Measurements from ENCODE around the gene NXPH3.
A peak's percentile ranks its signal among the peaks of the same experiment; 100 is the strongest.
"Not testable (repeated sequence)": the region's sequence is repeated elsewhere in the genome, so short reads cannot be mapped to it uniquely, and the experiment has no call there.

Gene NXPH3

DNA sequence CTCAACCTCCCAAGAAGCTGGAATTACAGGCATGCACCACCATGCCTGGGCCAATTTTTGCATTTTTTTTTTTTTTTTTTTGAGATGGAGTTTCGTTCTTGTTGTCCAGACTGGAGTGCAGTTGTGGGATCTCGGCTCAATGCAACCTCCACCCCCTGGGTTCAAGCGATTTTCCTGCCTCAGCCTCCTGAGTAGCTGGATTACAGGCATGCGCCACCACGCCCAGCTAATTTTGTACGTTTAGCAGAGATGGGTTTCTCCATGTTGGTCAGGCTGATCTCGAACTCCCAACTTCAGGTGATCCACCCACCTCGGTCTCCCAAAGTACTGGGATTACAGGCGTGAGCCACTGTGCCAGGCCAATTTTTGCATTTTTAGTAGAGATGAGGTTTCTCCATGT, 24.9 kb upstream of the NXPH3 start:
- H3K4me1 Mint-ChIP-seq, DNase-seq, H3K27ac Mint-ChIP-seq, H3K9me3 Mint-ChIP-seq, H3K27me3 Mint-ChIP-seq, ATAC-seq, H3K4me3 Mint-ChIP-seq: not testable (repeated sequence)

DNA sequence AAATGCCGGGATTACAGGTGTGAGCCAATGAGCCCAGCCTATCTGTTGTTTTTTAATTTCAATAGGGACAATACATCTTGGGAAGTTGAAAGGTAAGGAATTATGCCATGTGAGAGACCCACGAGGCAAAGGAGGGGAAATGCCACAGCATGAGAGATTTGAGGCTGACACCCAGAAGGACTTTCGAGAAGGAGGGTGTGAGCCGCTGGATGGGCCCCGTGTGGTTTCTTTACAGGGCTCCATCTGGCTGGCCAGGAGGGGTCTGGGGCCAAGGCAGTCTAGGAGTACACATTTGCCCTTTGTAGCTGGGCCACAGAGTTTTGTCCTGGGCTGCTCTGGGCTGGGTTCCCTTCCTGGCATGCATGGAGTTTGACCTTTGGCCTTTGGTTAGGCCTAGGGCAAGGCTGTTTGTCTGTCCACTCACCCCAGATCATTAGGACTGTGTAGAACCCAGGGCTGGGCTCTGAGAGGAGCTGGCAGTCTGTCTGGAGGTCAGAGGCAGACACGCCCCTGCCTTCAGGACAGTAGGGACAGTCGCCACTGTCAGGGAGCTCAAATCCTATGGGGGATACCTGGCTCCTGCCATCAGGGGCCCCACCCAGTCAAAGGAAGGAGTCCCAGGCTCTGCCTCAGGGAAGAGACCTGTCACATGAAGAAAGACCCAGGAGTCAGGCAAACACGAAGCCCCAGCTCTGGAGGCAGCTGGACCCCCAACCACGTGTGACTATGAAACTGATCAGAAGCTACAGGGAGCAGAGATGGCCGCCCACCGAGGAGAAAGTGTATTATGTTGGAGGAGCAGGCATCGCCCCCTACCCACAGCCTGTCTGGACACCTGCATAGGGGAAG, 24.2 kb upstream of the NXPH3 start:
- ATAC-seq (no peak), DNase-seq (no peak)
- peaks cover 9% of the 10 kb centered on the region for H3K27me3 Mint-ChIP-seq
- H3K4me1 Mint-ChIP-seq = peaks cover 8% of the 10 kb centered on the region
- H3K4me3 Mint-ChIP-seq = no peak overlapping the region
- H3K9me3 Mint-ChIP-seq = no peaks in the 10 kb centered on the region
- H3K27ac Mint-ChIP-seq = no peak overlapping the region

DNA sequence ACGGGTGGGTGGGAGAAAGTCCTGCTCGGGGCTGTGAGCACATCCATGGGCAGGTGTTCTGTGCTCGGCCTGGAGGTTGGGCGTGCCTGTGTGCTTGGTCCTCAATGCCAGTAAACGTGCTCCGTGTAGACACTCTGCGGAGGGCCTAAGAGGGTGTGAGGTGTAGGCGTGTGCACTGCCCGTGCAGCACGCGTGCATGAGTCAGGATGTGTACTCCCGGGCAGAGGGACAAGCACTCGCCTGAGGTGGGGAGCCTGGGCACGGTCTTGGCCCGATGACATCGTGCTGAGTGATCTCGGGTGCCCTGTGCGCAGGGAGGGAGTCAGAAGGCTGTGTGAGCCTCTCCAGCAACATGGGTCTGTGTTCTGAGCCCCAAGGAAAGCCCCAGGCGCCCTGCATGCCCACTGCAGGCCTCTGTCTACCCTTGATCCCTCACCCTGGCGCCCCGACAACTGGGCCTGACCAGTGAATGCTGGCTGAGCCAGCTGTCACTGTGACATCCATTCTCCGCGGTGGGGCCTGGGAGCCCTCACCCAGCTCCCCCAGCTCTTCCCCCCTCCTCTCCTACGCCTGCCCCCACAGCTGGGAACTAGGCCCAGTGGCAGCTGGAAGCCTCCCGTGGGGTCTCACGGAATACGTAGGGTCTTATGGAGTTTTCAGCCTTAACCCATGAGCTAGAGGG, 23.5 kb upstream of the NXPH3 start:
- Mint-ChIP-seq H3K4me3 (no peak overlapping the region), H3K4me1 (peaks cover 16% of the 10 kb centered on the region), H3K9me3 (no peaks in the 10 kb centered on the region), H3K27me3 (peaks cover 4% of the 10 kb centered on the region), H3K27ac (no peak overlapping the region)
- no peak for DNase-seq
- no peak for ATAC-seq

DNA sequence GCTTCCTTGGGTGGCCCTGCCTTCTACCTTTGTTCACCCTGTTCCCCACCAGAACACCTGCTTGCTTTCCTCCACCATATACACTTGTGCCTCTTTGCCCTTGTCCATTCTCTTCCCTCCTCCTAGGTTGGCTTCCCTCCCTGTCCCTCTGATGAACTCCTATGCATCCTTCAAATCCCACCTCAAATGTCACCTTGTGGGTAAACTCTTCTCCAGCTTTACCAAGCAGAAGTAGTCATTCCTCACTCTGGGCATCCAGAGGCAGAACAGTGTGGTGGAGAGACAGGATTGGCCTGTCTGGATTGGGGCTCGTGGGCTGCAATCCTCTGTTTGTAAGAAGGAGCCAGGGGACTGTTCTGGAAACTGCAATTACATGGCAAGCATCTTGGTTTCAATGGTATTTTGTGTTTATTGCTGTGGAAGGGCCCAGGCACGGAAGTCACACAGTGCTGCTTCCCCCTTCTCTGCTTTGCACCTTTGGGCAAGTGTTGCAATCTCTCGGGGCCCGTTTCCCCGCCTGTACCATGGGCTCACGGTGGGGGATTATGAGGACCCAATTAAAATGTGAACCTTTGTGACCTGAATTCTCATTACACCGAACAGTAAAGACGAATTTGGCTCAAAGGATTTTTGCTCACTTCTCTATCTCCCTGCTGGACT, 21.9 kb upstream of the NXPH3 start:
- Mint-ChIP-seq H3K27me3 (peaks cover 8% of the 10 kb centered on the region), H3K4me3 (no peak overlapping the region), H3K4me1 (peaks cover 22% of the 10 kb centered on the region), H3K9me3 (no peaks in the 10 kb centered on the region), H3K27ac (no peak overlapping the region)
- DNase-seq (no peak), ATAC-seq (no peak)

DNA sequence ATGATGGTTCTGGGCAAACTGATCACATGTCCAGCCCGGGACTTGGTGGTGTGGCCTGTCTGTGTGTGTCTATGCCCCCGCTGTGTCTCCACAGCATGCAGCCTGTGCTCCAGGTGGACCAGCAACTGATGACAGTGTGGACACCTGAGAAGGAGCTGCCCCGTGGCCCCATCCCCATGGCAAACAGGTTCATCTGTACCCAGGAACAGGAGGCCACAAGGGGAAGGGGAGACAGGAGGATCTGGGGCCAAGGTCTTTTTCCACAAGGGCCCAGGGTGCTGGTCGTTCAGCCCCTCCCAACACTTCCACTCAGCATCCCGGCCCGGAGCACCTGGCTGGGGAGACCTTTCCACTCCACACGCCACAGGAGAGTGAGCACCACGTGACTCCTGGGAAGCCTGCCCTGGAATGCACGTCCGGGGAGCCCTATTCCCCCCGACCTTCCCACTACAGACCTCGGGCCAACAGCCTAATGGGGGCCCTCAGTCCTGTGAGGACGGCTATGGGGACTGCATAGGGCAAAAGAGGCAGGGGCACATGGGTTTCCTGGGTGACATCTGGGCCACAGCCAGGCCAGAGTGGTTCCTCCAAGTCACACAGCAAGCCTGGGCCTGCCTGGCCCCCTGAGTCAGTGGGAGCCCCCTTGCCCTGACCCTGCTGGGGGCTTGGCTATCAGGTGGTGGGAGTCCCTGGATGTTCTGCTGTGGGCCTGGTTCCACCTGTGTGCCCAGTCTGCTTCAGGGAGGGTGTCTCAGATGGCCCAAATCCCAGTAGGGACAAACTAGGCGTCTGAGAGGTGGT, 20.8 kb upstream of the NXPH3 start:
- peaks cover 8% of the 10 kb centered on the region for H3K27me3 Mint-ChIP-seq
- H3K4me1 Mint-ChIP-seq = peaks cover 22% of the 10 kb centered on the region
- H3K4me3 Mint-ChIP-seq = no peak overlapping the region
- no peak overlapping the region for H3K27ac Mint-ChIP-seq
- ATAC-seq = no peak
- no peaks in the 10 kb centered on the region for H3K9me3 Mint-ChIP-seq
- no peak for DNase-seq

DNA sequence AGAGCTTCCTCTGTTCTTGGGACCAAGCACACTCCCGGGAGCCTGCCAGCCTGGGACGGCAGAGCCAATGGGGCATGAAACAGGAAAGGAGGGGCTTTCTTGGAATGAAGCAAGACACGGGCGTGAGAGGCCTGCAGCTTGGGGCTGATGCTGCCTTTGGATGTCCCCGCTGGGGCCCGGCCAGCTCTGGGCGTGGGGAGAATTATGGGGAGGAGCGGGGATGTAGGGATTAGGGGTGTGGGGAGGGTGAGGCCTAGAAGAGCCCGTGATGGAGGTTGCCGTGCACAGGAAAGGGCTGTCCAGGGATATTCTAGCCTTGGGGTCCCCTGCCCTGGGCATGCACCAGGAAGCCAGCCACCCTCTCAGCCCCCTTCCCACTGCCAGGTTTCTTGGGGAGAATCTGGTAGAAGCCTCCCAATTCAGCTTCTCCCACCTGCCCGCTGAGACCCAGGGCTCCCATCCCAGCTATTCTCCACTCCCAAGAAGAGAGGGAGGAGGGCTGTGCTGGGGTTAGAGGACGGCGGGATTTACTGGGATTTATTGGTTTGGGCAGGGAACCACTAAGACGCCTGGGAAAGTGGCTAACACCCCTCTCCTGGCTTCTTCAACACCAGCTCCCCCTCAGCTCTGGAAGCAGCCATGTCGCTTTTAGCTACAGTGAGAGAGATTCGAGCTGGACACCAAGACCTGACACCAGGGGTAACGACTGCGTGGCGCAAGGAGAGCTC, 20.0 kb upstream of the NXPH3 start:
- DNase-seq (no peak), ATAC-seq (no peak)
- Mint-ChIP-seq H3K27ac (peak overlapping the region in 1 of 2 donors; percentile 57), H3K9me3 (no peaks in the 10 kb centered on the region), H3K4me1 (peaks cover 22% of the 10 kb centered on the region), H3K4me3 (no peak overlapping the region), H3K27me3 (peaks cover 8% of the 10 kb centered on the region)

DNA sequence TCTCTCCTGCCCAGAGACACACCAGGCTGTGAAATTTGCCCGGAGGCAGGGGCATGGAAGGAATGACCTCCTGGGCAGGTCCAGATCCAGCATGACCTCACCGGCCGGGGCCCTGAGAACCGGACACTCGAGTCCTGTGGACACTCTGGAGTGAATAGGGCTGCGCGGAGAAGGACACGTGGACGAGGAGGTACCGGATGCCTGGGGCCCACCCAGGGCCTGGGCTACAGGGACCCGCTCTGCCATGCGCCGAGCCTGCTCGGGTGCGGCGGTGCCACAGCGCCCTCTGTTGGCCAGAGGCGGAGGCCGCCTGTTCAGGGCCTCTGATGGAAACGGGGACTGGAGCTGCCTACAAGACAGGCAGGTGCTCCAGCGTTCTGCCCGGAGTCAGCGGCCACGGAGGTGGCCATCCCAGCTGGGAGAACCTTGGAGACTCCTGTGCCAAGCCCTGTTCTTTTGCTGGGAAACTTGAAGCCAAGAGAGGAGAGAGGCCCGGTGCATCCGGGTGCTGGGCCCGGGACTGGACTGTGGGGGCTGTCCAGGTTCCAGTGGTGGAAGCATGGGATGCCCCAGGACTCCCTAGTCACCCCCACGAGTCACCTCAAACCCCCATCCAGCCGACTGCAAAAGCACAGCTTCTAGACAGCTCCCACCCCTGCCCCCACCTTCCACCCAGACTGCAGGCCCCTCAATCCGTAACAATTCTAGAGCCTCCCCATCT, 19.3 kb upstream of the NXPH3 start:
- H3K27me3 Mint-ChIP-seq = peaks cover 8% of the 10 kb centered on the region
- no peaks in the 10 kb centered on the region for H3K9me3 Mint-ChIP-seq
- DNase-seq = peak; percentile 89 to 91
- H3K4me1 Mint-ChIP-seq = peaks cover 26% of the 10 kb centered on the region
- ATAC-seq = peak; percentile 97
- H3K27ac Mint-ChIP-seq = peak overlapping the region in 1 of 2 donors; percentile 57
- H3K4me3 Mint-ChIP-seq = no peak overlapping the region

DNA sequence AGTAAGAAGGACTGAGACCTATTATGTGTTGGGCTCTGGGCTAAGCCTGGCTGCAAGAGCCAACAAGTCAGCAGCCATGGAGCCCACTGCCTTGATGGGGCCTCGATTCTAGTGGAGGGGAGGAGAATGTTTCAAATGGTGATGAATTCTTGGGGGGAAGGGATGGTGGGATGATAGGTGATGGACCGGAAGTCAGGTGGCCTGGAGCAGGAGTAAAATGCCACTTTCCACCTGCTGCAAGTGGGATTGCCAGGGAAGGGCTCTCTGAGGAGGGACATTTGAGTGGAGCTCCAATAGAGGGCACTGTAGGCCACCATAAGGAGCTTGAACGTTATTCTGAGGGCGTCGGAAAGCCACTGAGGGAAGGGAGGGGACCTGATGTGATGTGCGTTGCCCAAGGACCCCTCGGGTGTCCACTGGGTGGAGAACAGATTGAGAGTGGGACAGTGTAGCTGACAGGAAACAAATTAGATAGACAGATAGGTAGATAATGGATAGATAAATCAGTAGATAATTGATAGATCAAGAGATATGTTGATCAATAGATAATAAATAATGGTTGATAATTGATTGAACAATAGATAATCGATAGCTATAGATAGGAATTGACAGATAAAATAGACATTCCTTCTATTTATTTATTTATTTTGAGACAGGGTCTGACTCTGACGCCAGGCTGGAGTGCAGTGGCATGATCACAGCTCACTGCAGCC, 18.2 kb upstream of the NXPH3 start:
- DNase-seq (peak in 1 of 2 donors; percentile 51), ATAC-seq (peak; percentile 48)
- Mint-ChIP-seq H3K4me3 (no peak overlapping the region), H3K9me3 (no peaks in the 10 kb centered on the region), H3K4me1 (peaks cover 26% of the 10 kb centered on the region), H3K27ac (no peak overlapping the region), H3K27me3 (peaks cover 8% of the 10 kb centered on the region)

DNA sequence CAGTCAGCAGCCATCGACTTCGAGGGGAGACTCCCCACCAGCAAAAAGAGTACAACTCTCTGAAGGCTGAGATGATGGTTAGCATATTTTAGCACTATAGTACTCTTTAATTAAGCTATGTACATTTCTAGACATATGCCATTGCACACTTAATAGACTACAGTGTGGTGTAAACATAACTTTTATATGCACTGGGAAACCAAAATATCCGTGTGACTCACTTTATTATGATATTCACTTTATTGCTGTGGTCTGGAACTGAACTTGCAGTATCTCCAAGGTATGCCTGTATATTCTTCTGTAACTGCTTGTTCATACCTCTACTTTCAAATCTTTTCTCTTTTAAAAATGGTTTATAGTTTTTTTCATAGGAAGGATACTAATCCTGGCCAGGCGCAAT, 11.0 kb upstream of the NXPH3 start:
- peaks cover 32% of the 10 kb centered on the region for H3K4me1 Mint-ChIP-seq
- no peak overlapping the region for H3K4me3 Mint-ChIP-seq
- H3K9me3 Mint-ChIP-seq = no peaks in the 10 kb centered on the region
- no peak for DNase-seq
- ATAC-seq = no peak
- H3K27me3 Mint-ChIP-seq = peaks cover 23% of the 10 kb centered on the region
- H3K27ac Mint-ChIP-seq = no peak overlapping the region

DNA sequence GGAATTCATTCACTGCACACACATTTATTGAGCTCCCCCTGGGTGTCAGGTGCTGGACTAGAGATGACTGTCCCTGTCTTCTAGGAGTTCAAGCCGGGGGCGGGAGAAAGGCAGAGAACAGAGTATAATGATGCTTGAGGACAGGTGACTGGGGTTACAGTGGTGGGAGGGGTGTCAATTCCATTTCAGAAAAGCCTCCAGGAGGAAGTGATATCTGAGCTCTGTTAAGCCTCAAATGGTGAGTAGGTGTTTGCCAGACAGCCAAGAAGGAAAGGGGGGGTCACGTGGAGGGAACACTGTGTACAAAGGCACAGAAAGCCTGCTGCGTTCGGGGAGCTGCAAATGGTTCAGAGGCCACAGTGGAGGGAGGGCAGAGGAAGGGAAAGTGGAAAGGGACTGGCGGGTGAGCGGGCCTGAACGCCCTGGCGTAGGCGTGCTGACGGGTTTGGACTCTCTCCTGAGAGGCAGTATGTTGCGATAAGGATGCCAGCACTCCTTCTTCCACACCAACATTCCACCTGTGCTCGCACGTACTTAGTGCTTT, 9.7 kb upstream of the NXPH3 start:
- peaks cover 39% of the 10 kb centered on the region for H3K4me1 Mint-ChIP-seq
- peaks cover 30% of the 10 kb centered on the region for H3K27me3 Mint-ChIP-seq
- H3K27ac Mint-ChIP-seq = no peak overlapping the region
- DNase-seq = no peak
- no peaks in the 10 kb centered on the region for H3K9me3 Mint-ChIP-seq
- peak; percentile 18 for ATAC-seq
- H3K4me3 Mint-ChIP-seq = peak overlapping the region; percentile 50 to 68

DNA sequence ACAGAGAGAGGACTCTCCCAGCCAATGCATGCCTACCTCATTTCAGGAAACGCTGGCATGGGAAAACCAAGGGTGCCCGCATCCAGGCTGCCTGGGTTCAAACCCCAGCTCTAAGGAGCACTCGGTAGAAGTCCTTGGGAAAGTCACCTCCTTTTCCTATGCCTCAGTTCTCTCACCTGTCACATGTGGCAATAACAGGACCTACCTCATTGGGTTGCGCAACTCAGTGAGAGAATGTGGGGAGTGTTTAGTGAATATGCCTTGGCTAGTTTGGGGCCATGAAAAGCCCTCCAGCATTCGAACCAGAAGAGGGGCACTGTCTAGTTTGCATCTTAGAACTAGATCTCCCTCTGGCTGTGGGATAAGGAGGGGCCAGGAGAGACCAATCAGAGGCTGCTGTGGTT, 9.0 kb upstream of the NXPH3 start:
- DNase-seq (no peak), ATAC-seq (no peak)
- Mint-ChIP-seq H3K27me3 (peaks cover 37% of the 10 kb centered on the region), H3K4me3 (no peak overlapping the region), H3K27ac (no peak overlapping the region), H3K9me3 (no peaks in the 10 kb centered on the region), H3K4me1 (peaks cover 44% of the 10 kb centered on the region)

DNA sequence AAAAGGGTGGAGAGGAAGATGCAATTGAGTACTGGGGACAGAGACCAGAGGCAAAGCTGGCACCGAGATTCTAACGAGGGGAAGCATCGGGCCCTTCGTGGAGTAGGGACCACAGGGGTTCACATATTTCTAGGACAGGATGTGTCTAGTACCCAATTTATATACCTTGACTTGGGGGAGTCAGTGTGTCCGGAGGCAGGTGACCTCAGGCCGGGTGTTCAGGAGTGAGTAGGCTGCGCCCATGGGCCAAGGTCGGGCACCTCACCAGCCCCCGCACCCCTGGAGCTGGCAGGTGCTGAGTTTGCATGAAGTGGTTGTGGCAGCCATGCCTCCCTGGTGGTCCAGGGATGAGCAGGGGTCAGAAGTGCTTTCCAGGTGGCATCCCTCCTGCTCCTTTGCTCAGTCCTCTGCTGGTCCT, 8.6 kb upstream of the NXPH3 start:
- H3K4me1 Mint-ChIP-seq = peaks cover 47% of the 10 kb centered on the region
- H3K27me3 Mint-ChIP-seq = peaks cover 41% of the 10 kb centered on the region
- ATAC-seq = no peak
- no peak overlapping the region for H3K4me3 Mint-ChIP-seq
- H3K27ac Mint-ChIP-seq = no peak overlapping the region
- no peaks in the 10 kb centered on the region for H3K9me3 Mint-ChIP-seq
- DNase-seq = no peak

DNA sequence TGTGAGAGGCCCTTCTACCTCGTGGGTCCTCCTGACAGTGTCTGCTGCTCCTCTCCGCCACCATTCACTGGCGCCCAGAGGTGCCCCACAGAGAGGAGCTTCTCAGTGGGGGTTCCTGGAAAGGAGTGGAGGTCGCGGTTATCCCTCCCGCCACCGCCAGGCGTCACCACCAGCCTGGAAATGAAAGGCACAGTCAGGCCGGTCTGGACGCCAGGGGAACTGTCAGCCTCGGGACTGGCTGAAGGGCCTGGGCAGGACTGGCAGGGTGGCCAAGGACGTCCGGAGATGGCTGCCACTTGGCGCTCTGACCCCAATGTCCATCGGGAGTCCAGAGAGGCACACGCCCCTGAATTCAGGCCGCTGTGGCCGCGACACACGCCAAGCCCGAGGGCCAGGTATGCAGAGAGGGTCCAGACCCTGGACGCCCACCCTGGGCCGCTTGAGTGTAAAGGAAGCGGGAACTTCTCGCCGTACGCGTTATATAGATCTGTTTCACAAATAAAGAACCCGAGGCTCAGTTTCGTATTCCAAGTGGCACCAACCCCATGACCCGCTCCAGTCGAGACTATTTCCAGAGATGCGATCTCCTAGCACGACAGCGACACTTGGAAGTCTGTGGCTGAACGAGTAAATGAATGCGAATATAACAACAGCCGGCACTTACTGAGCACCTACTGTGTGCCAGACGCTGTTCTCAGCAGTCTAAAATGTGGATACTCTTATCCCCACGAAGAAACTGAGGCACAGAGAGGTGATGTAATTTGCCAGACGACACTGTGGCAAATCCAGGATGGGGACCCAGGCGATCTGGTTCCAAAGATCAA, 7.6 kb upstream of the NXPH3 start:
- H3K4me1 Mint-ChIP-seq = peaks cover 47% of the 10 kb centered on the region
- ATAC-seq = peak; percentile 63
- H3K9me3 Mint-ChIP-seq = no peaks in the 10 kb centered on the region
- peaks cover 51% of the 10 kb centered on the region for H3K27me3 Mint-ChIP-seq
- DNase-seq = peak; percentile 86 to 87
- H3K4me3 Mint-ChIP-seq = peak overlapping the region; percentile 70 to 74
- H3K27ac Mint-ChIP-seq = peak overlapping the region in 1 of 2 donors; percentile 51
